Spinal cord (tissue), 10 donors: ENCODE data around the gene EEF1AKMT3. TPM values are rescaled to one million over a fixed set of nuclear protein-coding genes. Genes with fewer than 3 reads are reported as not detected.

Experiments
- DNase-seq, 6 donors: peaks; one replicate each; pipeline versions ENCODE4 v3.0.0 to v3.0.0-alpha.2; 2013 to 2015; ENCODE audit warnings: low spot score in 6 of 6, low read depth in 4 of 6
- H3K27ac ChIP-seq: one replicate; pipeline ENCODE4 v1.5.1; 2013; ENCODE audit warnings: low read depth, low read length, control low read depth
- H3K27me3 ChIP-seq: one replicate; pipeline ENCODE4 v1.6.1; 2013; ENCODE audit warnings: low read length; ENCODE audit not compliant: control insufficient read depth, insufficient read depth
- H3K36me3 ChIP-seq: one replicate; pipeline ENCODE4 v1.6.1; 2013; ENCODE audit warnings: low read length; ENCODE audit not compliant: control insufficient read depth, insufficient read depth
- H3K4me1 ChIP-seq: one replicate; pipeline ENCODE4 v1.6.1; 2013; ENCODE audit warnings: low read length; ENCODE audit not compliant: control insufficient read depth, insufficient read depth
- H3K4me3 ChIP-seq: one replicate; pipeline ENCODE4 v1.5.1; 2013; ENCODE audit warnings: low read depth, low read length, control low read depth
- H3K9me3 ChIP-seq: one replicate; pipeline ENCODE4 v1.6.1; 2013; ENCODE audit warnings: low read length; ENCODE audit not compliant: control insufficient read depth, insufficient read depth
- WGBS: methylation state at CpG from one replicate; pipeline ENCODE4 v1.1.5; 2013; ENCODE audit warnings: missing lambda C conversion rate; ENCODE audit not compliant: insufficient coverage; 5-methylcytosine and 5-hydroxymethylcytosine counted together
- polyA plus RNA-seq, 2 donors: library from polyadenylated mRNA; unstranded; fragments of 120-200 nt; gene quantifications; one replicate each; pipeline ENCODE4 v1.2.1, GENCODE V29; 2013; ENCODE audit not compliant: insufficient read length in 2 of 2
- total RNA-seq, 2 donors: library from RNA; depleted of rRNA in 1 of 2; stranded (reverse); fragments of 120-200 nt in 1 of 2; fragments of >200 nt in 1 of 2; gene quantifications; one replicate each; pipeline versions ENCODE4 v1.2.3 to v1.2.4, GENCODE V29; 2013 to 2014
- donor health status: healthy.

The EEF1AKMT3 gene
- total and polyA plus RNA-seq, 4 donors = 4.7 to 6.1 (median 5.7) TPM

GRCh38 chr12:57821474-57822214, 49.2 kb downstream of the EEF1AKMT3 start:
- WGBS = 82% methylated on average over 7 of the region's 10 CpGs

GRCh38 chr12:57822392-57823130, 50.1 kb downstream of the EEF1AKMT3 start:
- DNase-seq = no peak
- Histone ChIP-seq H3K9me3 (no peaks in the 10 kb centered on the region), H3K4me3 (no peak overlapping the region), H3K36me3 (peaks cover 77% of the 10 kb centered on the region), H3K27ac (no peak overlapping the region), H3K4me1 (peaks cover 4% of the 10 kb centered on the region), H3K27me3 (no peaks in the 10 kb centered on the region)
- 86% methylated on average over 7 of the region's 10 CpGs for WGBS

More at GRCh38 chr12:57821474-57822214, 49.2 kb downstream of the EEF1AKMT3 start:
- DNase-seq = no peak
- Histone ChIP-seq H3K4me1 (peaks cover 8% of the 10 kb centered on the region), H3K27ac (no peak overlapping the region), H3K4me3 (no peak overlapping the region), H3K9me3 (no peaks in the 10 kb centered on the region), H3K36me3 (peaks cover 68% of the 10 kb centered on the region), H3K27me3 (no peaks in the 10 kb centered on the region)

GRCh38 chr12:57823131-57823907, 50.9 kb downstream of the EEF1AKMT3 start:
- H3K36me3 ChIP-seq = peaks cover 84% of the 10 kb centered on the region
- no peaks in the 10 kb centered on the region for H3K4me1 ChIP-seq
- H3K27me3 ChIP-seq = no peaks in the 10 kb centered on the region
- no peaks in the 10 kb centered on the region for H3K9me3 ChIP-seq
- 81% methylated on average over 14 of the region's 17 CpGs for WGBS
- DNase-seq = no peak
- no peak overlapping the region for H3K4me3 ChIP-seq
- no peak overlapping the region for H3K27ac ChIP-seq

GRCh38 chr12:57823908-57824640, 51.7 kb downstream of the EEF1AKMT3 start:
- no peak for DNase-seq
- H3K4me1 ChIP-seq = no peaks in the 10 kb centered on the region
- peaks cover 83% of the 10 kb centered on the region for H3K36me3 ChIP-seq
- no peak overlapping the region for H3K4me3 ChIP-seq
- H3K27ac ChIP-seq = no peak overlapping the region
- 96% methylated on average over 17 of the region's 18 CpGs for WGBS
- no peaks in the 10 kb centered on the region for H3K9me3 ChIP-seq
- no peaks in the 10 kb centered on the region for H3K27me3 ChIP-seq

GRCh38 chr12:57825451-57825850, 53.0 kb downstream of the EEF1AKMT3 start:
- Histone ChIP-seq H3K27ac (no peak overlapping the region), H3K27me3 (no peaks in the 10 kb centered on the region), H3K4me1 (no peaks in the 10 kb centered on the region), H3K9me3 (no peaks in the 10 kb centered on the region), H3K4me3 (no peak overlapping the region), H3K36me3 (peaks cover 81% of the 10 kb centered on the region)
- WGBS = 86% methylated on average over 2 of the region's 2 CpGs
- DNase-seq = no peak

GRCh38 chr12:57826400-57826799, 54.0 kb downstream of the EEF1AKMT3 start:
- DNase-seq = no peak
- no peak overlapping the region for H3K27ac ChIP-seq
- H3K36me3 ChIP-seq = peaks cover 80% of the 10 kb centered on the region
- WGBS = 96% methylated on average over 2 of the region's 2 CpGs
- no peak overlapping the region for H3K4me3 ChIP-seq
- H3K4me1 ChIP-seq = peaks cover 7% of the 10 kb centered on the region
- no peaks in the 10 kb centered on the region for H3K27me3 ChIP-seq
- H3K9me3 ChIP-seq = no peaks in the 10 kb centered on the region

- H3K27ac ChIP-seq = no peak overlapping the region
- DNase-seq = no peak
- H3K4me1 ChIP-seq = peaks cover 13% of the 10 kb centered on the region
- no peaks in the 10 kb centered on the region for H3K9me3 ChIP-seq
- no peak overlapping the region for H3K4me3 ChIP-seq
- H3K36me3 ChIP-seq = peaks cover 77% of the 10 kb centered on the region
- WGBS = no CpG with 5 or more reads among the region's 1 CpG
- H3K27me3 ChIP-seq = no peaks in the 10 kb centered on the region
These were observed 54.6 kb downstream of the EEF1AKMT3 start for GRCh38 chr12:57826966-57827365.

- no peaks in the 10 kb centered on the region for H3K9me3 ChIP-seq
- H3K27me3 ChIP-seq = no peaks in the 10 kb centered on the region
- H3K4me3 ChIP-seq = no peak overlapping the region
- WGBS = 89% methylated on average over 9 of the region's 10 CpGs
- H3K4me1 ChIP-seq = peaks cover 34% of the 10 kb centered on the region
- no peak overlapping the region for H3K27ac ChIP-seq
- no peak for DNase-seq
- H3K36me3 ChIP-seq = peaks cover 58% of the 10 kb centered on the region
These were observed 56.8 kb downstream of the EEF1AKMT3 start for GRCh38 chr12:57829025-57829777.
